Measurements from ENCODE around the gene ATP2B1.

The ATP2B1 gene

GRCh38 chr12:89662623-89663022 lies 46.0 kb downstream of the ATP2B1 start:
- no peak for DNase-seq (ENCODE audit: low read depth in 2 of 2, low spot score in 1 of 2)

GRCh38 chr12:89661706-89662330 lies 46.8 kb downstream of the ATP2B1 start:
- no peak for DNase-seq (ENCODE audit: low read depth in 2 of 2, low spot score in 1 of 2)

DNA sequence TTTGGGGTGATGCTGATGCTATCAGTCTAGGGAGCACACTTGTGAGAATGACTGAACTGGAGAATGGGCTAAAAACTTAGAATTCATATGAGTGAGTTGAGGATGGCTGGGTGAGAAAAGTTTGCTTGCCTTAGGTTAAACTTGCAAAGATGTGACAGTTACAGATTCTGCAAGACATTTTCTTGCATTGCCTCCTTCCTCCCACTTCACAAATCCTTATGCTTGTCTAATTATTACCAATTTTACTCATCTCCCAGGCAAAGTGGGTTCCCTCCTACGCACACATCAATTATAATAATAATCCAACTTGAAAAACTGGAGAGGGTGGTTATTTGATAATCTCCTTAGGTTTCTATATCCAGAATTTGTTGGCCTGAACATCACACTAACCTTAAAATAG lies 50.9 kb downstream of the ATP2B1 start:
- no peak for DNase-seq (ENCODE audit: low read depth in 2 of 2, low spot score in 1 of 2)

GRCh38 chr12:89657066-89657465 lies 51.6 kb downstream of the ATP2B1 start:
- DNase-seq (ENCODE audit: low read depth in 2 of 2, low spot score in 1 of 2), result no peak

DNA sequence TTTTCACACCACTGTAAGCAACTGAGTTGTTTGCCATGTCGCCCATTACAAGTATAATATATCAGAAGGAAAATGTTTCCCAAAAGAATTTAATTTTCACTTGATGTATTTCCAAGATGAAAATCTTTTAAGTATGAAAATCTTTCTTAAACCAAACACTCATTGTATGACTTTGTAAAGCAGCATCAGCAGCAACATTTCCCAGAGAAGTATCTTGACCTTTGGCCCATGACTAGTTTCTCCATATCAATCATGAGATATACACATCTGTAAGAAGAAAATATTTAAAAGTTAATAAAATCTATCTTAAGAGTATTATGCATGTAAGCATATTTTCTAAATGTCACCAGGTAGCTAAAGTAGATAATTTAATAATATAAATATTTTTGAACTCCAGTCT lies 52.8 kb downstream of the ATP2B1 start:
- no peak for DNase-seq (ENCODE audit: low read depth in 2 of 2, low spot score in 1 of 2)

GRCh38 chr12:89651192-89651591 lies 57.4 kb downstream of the ATP2B1 start:
- no peak for DNase-seq (ENCODE audit: low read depth in 2 of 2, low spot score in 1 of 2)

DNA sequence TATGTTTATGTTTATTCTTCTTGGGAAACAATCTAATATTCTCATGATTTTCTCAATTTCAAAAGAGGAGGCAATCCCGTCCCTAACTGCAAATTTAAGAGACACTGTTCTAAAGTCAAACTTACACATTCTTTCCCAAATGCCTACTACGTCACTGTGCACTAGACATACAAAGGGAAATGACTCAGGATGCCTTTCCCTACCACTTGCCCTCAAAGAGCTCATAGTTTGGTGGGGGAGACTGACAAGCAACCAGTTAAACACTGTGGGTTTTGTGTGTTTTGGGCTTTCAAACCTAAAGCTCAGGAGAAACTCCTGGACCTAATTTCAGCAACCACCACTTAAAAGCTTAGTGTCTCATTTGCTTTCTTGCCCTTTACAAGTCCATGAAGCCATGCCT lies 58.4 kb downstream of the ATP2B1 start:
- no peak for DNase-seq (ENCODE audit: low read depth in 2 of 2, low spot score in 1 of 2)

- no peak for DNase-seq (ENCODE audit: low read depth in 2 of 2, low spot score in 1 of 2)
Observed at GRCh38 chr12:89649820-89650219, 58.8 kb downstream of the ATP2B1 start.

DNA sequence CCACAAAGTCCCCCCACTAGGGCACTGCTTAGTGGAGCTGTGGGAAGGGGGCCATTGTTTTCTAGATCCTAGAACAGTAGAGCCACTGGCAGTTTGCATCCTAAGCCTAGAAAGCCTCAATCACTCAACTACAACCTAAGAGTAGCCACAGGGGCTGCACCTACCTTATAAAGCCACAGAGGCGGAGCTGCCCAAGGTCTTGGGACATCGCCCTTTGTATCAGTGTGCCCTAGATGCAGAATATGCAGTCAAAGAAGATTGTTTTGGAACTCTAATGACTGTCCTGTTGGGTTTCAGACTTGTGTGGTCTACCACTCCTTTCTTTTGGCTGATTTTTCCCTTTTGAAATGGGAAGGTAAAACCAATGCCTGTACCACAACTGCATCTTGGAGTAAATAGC lies 59.5 kb downstream of the ATP2B1 start:
- no peak for DNase-seq (ENCODE audit: low read depth in 2 of 2, low spot score in 1 of 2)

DNA sequence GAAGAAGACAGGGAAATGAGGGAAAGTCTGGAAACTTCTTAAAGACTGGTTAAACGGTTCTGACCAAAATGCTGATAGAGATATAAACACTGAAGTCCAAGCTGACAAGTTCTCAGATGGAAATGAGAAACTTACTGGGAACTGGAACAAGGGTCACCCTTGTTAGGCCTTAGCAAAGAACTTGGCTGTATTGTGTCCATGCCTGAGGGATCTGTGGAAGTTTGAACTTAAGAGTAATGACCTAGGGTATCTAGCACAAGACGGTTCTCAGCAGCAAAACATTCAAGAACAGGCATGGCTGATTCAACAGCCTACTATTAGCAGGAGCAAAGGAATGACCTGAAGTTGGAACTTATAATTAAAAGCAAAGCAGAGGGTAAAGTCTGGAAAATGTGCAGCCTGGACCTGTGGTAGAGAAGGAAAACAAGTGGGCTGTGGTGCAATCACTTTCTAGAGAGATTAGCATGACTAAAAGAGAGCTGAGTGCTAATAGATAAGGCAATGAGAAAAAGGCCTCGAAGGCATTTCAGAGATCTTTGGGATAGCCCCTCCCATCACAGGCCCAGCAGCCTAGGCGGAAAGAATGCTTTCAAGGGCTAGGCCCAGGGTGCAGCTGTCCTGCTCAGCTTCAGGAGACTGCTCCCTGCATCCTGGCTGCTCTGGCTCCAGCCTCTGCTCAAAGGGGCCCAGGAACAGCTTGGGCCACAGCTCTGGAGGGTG lies 60.3 kb downstream of the ATP2B1 start:
- no peak for DNase-seq (ENCODE audit: low read depth in 2 of 2, low spot score in 1 of 2)

- DNase-seq (ENCODE audit: low read depth in 2 of 2, low spot score in 1 of 2), result no peak
Observed at GRCh38 chr12:89645434-89645833, 63.2 kb downstream of the ATP2B1 start.

DNA sequence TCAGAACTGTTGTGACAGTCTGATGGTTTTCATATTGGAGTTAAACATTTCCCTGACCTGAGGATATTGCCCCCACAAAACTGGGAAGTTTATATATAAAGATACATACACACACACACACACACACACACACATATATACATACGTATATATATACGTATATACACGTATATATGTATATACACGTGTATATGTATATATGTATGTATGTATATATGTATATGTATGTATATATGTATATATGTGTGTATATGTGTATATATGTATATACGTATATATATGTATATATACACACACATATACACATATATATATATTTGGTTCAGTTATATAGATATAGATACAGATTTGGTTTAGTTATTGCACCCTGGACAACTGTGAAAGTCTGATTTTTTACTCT lies 65.7 kb downstream of the ATP2B1 start:
- no peak for DNase-seq (ENCODE audit: low read depth in 2 of 2, low spot score in 1 of 2)

GRCh38 chr12:89636776-89637160 lies 71.9 kb downstream of the ATP2B1 start:
- no peak for DNase-seq (ENCODE audit: low read depth in 2 of 2, low spot score in 1 of 2)

- no peak for DNase-seq (ENCODE audit: low read depth in 2 of 2, low spot score in 1 of 2)
Observed at GRCh38 chr12:89636052-89636775, 72.4 kb downstream of the ATP2B1 start.

GRCh38 chr12:89634508-89634907 lies 74.1 kb downstream of the ATP2B1 start:
- no peak for DNase-seq (ENCODE audit: low read depth in 2 of 2, low spot score in 1 of 2)

GRCh38 chr12:89632778-89633177 lies 75.9 kb downstream of the ATP2B1 start:
- DNase-seq (ENCODE audit: low read depth in 2 of 2, low spot score in 1 of 2), result no peak

DNA sequence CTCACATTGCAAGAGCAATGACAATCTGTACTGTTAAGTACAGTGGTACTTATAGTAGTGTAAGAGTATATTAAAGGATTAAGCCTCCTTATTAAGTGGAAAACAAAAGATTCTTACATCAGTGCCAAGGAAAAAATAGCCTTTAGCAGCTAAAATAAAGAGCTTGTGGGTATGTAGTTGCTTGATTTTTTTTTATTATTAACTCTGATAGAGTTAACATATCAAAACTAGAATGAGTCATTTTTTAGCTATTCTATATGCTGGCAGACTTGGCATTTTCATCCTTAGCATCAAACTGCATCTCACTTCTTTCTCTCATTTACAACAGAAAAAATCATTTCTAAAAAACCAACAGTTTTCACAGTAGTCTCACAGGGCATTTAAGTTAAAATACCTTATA lies 86.5 kb downstream of the ATP2B1 start:
- DNase-seq (ENCODE audit: low read depth in 2 of 2, low spot score in 1 of 2), result no peak

DNA sequence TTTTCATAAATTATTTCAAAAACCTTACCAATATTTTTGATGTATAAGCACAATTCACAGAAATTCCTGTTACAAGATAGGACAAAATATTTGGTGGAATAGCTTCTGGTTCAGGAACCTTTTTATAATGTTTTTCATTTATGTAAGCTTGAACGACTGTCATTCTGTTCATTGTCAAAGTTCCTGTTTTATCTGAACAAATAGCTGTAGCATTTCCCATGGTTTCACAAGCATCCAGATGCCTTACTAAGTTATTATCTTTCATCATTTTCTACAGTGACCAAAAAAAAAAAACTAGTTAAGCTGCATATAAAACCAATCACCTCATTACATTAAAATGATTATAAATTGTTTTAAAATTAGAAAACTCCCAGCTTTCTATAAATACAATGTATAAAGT lies 87.1 kb downstream of the ATP2B1 start:
- no peak for DNase-seq (ENCODE audit: low read depth in 2 of 2, low spot score in 1 of 2)

DNA sequence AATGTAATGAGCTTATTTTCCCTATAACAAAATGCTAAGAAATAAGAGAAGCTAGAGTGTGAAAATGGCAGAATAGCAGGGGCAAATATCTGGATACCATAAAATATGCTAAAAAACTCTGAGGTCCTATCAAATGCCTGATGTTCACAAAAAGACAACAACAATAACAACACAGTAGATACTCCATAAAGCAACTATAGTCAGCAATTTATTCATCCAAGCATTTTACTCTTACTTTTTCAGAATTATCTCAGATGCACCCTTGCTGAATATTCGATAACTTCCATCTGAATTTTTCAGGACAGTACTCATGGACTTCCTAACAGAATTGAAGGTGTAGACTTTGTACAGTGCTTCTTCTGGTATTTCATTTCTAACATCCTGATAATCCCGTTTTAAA lies 88.9 kb downstream of the ATP2B1 start:
- no peak for DNase-seq (ENCODE audit: low read depth in 2 of 2, low spot score in 1 of 2)

GRCh38 chr12:89618113-89618862 lies 90.3 kb downstream of the ATP2B1 start:
- DNase-seq (ENCODE audit: low read depth in 2 of 2, low spot score in 1 of 2), result no peak

GRCh38 chr12:89610366-89610765 lies 98.3 kb downstream of the ATP2B1 start:
- DNase-seq (ENCODE audit: low read depth in 2 of 2, low spot score in 1 of 2), result no peak

DNA sequence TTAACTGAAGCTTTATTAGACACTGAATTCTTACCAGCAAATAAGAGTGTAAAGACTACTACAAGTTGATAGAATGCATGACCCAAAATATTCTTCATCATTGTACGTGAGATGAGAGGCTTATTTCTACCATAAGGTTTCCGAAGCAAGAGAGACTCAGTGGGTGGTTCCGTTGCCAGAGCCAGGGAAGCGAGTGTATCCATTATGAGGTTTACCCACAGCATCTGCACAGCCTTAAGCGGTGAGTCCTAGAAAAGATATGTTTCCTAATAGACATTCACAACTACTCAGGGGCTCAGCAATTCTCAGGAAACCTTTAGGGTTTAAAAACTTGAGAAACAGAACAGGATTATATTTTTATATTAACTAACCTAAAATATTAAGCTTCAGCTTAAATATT lies 105.0 kb downstream of the ATP2B1 start:
- no peak for DNase-seq (ENCODE audit: low read depth in 2 of 2, low spot score in 1 of 2)
